Glutamatergic neuron (in vitro differentiated cells): Measurements from ENCODE around the gene MTARC2. TPM values are rescaled to one million over a fixed set of nuclear protein-coding genes. Genes with fewer than 3 reads are reported as not detected.
A peak's percentile ranks its signal among the peaks of the same experiment; 100 is the strongest.

Source experiments
- DNase-seq: peaks from one replicate; pipeline ENCODE4 v3.0.0; 2022
- H3K27ac Mint-ChIP-seq: one replicate; pipeline ENCODE4 v1.8.0; 2020; ENCODE audit warnings: mild to moderate bottlenecking, mixed read lengths, inconsistent platforms; ENCODE audit not compliant: unreplicated experiment
- H3K27me3 Mint-ChIP-seq: one replicate; pipeline ENCODE4 v1.8.0; 2020; ENCODE audit warnings: mild to moderate bottlenecking, moderate library complexity, mixed read lengths, inconsistent platforms; ENCODE audit not compliant: unreplicated experiment
- H3K36me3 Mint-ChIP-seq: one replicate; pipeline ENCODE4 v1.8.0; 2020; ENCODE audit warnings: mild to moderate bottlenecking, mixed read lengths, inconsistent platforms; ENCODE audit not compliant: unreplicated experiment
- H3K4me1 Mint-ChIP-seq: one replicate; pipeline ENCODE4 v1.8.0; 2020; ENCODE audit warnings: mild to moderate bottlenecking, low read depth, mixed read lengths, inconsistent platforms; ENCODE audit not compliant: unreplicated experiment
- H3K4me3 Mint-ChIP-seq: one replicate; pipeline ENCODE4 v1.8.0; 2020; ENCODE audit warnings: mild to moderate bottlenecking, mixed read lengths, inconsistent platforms; ENCODE audit not compliant: unreplicated experiment
- H3K9me3 Mint-ChIP-seq: one replicate; pipeline ENCODE4 v1.8.0; 2020; ENCODE audit warnings: mild to moderate bottlenecking, moderate library complexity, mixed read lengths, inconsistent platforms; ENCODE audit not compliant: unreplicated experiment
- total RNA-seq: library from RNA; stranded (reverse); fragmentation: NEBNext Ultra II Directional; extraction: Animal tissue kit (Norgen Biotek cat#: 25700); gene quantifications from one replicate; pipeline ENCODE4 v1.2.1, GENCODE V29; 2021; ENCODE audit not compliant: unreplicated experiment
- TF ChIP-seq, protein P1 (sequence below): fragments of 200-600 bp; sonication (generic); IDR thresholded peaks from one replicate; pipeline ENCODE4 v1.5.0; 2021; ENCODE audit not compliant: partially characterized antibody, unreplicated experiment

Gene MTARC2
- total RNA-seq, 1 donor from 2014 or later, result 3.0 TPM

DNA sequence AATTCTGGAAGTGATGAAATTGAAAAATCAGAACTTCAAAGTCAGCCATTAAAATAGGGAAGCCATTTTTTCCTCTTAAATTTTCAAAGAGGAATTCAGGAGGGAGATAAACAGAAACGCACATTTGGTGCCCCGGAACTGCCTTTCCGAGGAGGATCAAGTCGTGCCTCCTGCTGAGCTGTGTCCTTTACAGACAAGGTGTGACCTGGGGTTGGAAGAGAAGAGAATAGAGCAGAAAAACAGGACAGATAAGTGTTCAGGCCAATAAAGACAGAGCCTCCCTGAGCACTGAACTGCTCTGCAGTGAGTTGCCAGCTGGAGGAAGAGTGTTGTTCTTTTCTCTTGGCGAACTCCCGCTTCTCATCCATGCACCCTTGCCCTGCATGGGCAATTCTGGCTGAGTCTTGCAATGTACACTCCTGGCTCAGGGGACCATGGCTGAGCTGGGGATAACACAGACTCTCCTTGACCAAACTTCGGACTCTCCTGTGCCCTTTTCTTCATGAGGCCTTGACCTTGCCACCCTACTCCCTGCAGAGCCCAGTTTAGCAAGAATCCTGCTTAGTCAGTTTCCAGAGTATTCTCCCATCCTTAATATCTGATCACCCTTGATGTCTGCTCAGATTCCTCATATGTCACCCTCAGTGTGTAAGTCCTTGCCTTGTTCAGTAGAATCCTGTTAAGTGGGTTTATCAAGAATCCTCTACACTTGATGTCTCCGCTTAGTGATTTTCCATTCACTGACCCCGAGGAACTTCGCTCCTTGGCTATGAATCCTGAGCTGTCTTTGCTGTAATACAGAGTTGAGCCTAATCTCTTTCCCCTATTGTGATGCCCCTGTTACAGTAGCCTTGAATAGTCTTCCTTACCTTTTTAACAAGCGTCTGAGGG, 37.3 kb downstream of the MTARC2 start:
- Mint-ChIP-seq H3K27ac (peak overlapping the region; percentile 89), H3K4me3 (peak overlapping the region; percentile 78), H3K9me3 (peaks cover 5% of the 10 kb centered on the region), H3K36me3 (no peaks in the 10 kb centered on the region), H3K4me1 (peaks cover 13% of the 10 kb centered on the region), H3K27me3 (peaks cover 1% of the 10 kb centered on the region)
- TF ChIP-seq, protein P1, sequence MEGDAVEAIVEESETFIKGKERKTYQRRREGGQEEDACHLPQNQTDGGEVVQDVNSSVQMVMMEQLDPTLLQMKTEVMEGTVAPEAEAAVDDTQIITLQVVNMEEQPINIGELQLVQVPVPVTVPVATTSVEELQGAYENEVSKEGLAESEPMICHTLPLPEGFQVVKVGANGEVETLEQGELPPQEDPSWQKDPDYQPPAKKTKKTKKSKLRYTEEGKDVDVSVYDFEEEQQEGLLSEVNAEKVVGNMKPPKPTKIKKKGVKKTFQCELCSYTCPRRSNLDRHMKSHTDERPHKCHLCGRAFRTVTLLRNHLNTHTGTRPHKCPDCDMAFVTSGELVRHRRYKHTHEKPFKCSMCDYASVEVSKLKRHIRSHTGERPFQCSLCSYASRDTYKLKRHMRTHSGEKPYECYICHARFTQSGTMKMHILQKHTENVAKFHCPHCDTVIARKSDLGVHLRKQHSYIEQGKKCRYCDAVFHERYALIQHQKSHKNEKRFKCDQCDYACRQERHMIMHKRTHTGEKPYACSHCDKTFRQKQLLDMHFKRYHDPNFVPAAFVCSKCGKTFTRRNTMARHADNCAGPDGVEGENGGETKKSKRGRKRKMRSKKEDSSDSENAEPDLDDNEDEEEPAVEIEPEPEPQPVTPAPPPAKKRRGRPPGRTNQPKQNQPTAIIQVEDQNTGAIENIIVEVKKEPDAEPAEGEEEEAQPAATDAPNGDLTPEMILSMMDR, result no peak
- DNase-seq, result no peak

GRCh38 chr1:220786057-220786336, 37.9 kb downstream of the MTARC2 start:
- H3K4me1 Mint-ChIP-seq, result peaks cover 13% of the 10 kb centered on the region
- H3K36me3 Mint-ChIP-seq, result no peaks in the 10 kb centered on the region
- peaks cover 5% of the 10 kb centered on the region for H3K9me3 Mint-ChIP-seq
- peak overlapping the region; percentile 78 for H3K4me3 Mint-ChIP-seq
- peak overlapping the region; percentile 89 for H3K27ac Mint-ChIP-seq
- H3K27me3 Mint-ChIP-seq, result peaks cover 1% of the 10 kb centered on the region
- TF ChIP-seq, protein P1, result no peak
- no peak for DNase-seq

DNA sequence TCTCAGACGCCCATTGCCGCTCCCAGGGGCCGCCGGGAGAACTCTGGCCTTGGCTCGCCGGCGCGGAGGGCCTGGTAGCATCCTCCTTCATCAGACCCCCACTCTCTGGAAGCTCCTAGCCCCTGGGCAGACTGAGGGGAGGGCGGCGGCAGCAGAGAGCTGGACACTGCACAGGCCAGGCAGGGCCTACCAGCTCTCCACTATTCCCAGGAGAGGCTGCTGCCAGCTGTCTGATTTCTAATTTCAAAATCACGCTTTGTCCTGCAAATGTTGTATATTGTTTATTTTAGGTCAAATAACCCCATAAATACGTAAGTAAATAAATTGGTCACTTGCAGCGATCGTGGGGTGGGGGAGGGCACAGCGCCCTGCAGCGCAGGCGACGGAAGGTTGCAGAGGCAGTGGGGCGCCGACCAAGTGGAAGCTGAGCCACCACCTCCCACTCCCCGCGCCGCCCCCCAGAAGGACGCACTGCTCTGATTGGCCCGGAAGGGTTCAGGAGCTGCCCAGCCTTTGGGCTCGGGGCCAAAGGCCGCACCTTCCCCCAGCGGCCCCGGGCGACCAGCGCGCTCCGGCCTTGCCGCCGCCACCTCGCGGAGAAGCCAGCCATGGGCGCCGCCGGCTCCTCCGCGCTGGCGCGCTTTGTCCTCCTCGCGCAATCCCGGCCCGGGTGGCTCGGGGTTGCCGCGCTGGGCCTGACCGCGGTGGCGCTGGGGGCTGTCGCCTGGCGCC, 38.4 kb downstream of the MTARC2 start, which contains the start of gene MTARC1:
Gene MTARC1, plus strand, starts transcription at position 577 of the 732 bp plus-strand sequence. Its CDS starts 32 bp downstream, at position 609.
- H3K27ac Mint-ChIP-seq, result peak within 1 kb of the TSS; percentile 89
- peaks cover 13% of the 10 kb centered on the region for H3K4me1 Mint-ChIP-seq
- peaks cover 5% of the 10 kb centered on the region for H3K9me3 Mint-ChIP-seq
- H3K36me3 Mint-ChIP-seq, result no peaks in the 10 kb centered on the region
- peak; percentile 90 for DNase-seq
- H3K4me3 Mint-ChIP-seq, result peak within 1 kb of the TSS; percentile 87
- H3K27me3 Mint-ChIP-seq, result peaks cover 1% of the 10 kb centered on the region
- TF ChIP-seq, protein P1, result peak; percentile 34

DNA sequence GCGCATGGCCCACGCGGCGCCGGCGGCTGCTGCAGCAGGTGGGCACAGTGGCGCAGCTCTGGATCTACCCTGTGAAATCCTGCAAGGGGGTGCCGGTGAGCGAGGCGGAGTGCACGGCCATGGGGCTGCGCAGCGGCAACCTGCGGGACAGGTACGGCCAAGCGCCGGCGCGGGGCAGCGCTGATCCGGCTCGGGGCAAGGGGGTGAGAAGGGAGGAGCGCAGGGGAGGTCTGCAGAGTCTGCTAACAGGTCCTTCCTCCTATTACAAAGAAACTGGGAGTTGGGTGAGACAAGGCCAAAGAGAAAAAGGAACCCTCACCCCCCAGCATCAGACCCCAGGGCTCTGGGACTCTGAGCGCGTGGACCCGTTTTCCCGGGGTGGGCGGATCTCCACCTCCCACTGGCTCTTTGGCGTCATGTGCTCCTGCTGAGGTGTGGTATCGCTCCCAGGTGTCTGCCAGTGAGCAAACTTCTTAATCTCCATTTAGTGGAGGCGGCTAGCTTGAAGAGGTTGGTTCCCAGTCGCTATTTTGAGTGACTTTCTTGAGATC, 39.0 kb downstream of the MTARC2 start:
- Mint-ChIP-seq H3K27ac (peak overlapping the region; percentile 89), H3K27me3 (peaks cover 1% of the 10 kb centered on the region)

More for the DNA sequence above, 39.0 kb downstream of the MTARC2 start:
- peak; percentile 33 for DNase-seq
- Mint-ChIP-seq H3K4me3 (peak overlapping the region; percentile 87), H3K9me3 (peaks cover 5% of the 10 kb centered on the region), H3K36me3 (no peaks in the 10 kb centered on the region), H3K4me1 (peaks cover 13% of the 10 kb centered on the region)
- TF ChIP-seq, protein P1, result peak; percentile 6
